Head of caudate nucleus (tissue), 42 donors: ENCODE measurements around the gene CEP44.
"Not testable (repeated sequence)": the region's sequence is repeated elsewhere in the genome, so short reads cannot be mapped to it uniquely, and the experiment has no call there.

Experiments
- DNase-seq, 42 donors: peaks; one replicate each; pipeline versions ENCODE4 v3.0.0 to v3.0.0-alpha.2; 2020 to 2021; ENCODE audit warnings: mixed read lengths in 7 of 42
- intact Hi-C: fragments of 100-400 bp; cut with DNase I; formaldehyde crosslinking; loops from one replicate; pipeline ENCODE4 v1.15.0; 2022

Gene CEP44

DNA sequence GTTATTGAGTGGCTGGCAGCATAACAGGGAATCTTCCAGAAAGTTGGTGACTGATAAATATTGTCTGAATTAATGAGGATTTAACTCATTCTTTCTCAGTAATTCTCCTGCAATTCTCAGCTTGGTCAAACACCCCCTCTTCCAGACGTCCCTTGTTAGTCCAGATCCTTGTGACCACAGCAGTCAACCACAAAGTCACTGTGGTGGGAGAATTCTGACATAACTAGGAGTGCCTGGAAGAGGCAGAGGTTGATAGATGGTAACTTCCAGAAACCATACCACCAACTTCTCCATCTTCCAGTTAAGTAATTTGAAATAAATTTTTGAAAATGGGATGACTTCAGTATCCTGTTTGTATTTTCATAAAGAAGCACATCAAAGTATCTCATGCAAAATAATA is 90.1 kb downstream of the CEP44 start:
- DNase-seq = no peak
- intact Hi-C loops = no loop called here

DNA sequence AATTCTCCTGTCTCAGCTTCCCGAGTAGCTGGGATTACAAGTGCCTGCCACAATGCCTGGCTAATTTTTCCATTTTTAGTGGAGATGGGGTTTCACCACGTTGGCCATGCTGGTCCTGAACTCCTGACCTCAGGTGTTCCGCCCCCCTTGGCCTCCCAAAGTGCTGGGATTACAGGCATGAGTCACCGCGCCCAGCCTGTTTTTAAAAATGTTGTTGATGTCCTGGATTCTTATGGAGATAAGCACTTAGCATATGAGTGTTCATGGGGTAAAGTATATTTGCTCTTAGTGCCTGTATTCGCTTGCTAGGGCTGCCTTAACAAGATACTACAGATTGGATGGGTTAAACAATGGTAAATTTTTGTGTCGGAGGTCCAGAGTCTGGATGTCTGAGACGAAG is 91.7 kb downstream of the CEP44 start:
- intact Hi-C loops = no loop called here
- DNase-seq = no peak

GRCh38 chr4:174377613-174378012 is 93.9 kb downstream of the CEP44 start:
- intact Hi-C loops = no loop called here

GRCh38 chr4:174378951-174379350 is 95.2 kb downstream of the CEP44 start:
- intact Hi-C loops = no loop called here
- no peak for DNase-seq

More at GRCh38 chr4:174377613-174378012, 93.9 kb downstream of the CEP44 start:
- DNase-seq = no peak

DNA sequence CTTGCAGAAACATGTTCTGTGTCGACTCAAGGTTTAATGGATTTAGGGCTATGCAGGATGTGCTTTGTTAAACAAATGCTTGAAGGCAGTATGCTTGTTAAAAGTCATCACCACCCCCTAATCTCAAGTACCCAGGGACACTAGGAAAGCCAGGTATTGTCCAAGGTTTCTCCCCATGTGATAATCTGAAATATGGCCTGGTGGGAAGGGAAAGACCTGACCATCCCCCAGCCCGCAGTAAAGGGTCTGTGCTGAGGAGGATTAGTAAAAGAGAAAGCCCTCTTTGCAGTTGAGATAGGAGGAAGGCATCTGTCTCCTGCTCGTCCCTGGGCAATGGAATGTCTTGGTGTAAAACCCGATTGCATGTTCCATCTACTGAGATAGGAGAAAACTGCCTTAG is 96.5 kb downstream of the CEP44 start:
- intact Hi-C loops, DNase-seq: not testable (repeated sequence)

DNA sequence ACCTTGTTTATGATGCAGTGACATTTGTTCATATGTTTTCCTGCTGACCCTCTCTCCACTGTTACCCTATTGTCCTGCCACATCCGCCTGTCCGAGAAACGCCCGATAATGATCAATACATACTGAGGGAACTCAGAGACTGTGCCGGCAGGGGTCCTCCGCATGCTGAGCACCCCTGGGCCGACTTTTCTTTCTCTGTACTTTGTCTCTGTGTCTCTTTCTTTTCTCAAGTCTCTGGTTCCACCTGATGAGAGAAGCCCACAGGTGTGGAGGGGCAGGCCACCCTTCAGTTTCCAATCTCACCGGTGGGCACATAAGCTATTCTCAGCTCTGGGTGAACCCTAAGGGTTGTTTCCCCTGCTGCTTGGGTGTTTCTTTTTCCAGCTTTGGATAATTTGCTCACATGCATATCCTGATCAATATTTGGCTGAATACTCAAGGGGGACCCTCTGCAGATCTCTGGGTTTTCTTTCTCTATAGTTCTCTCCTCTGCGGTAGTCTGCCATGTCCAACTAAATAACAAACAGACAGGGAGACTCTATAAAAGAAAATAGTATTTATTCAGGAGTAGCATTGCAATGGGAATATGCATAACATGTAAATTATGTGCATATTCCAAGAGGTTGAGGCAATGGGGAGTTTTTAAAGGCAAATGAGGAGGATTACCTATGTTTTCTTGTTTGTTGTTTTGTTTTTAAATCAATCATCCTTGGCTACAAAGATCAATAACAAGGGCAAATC is 97.2 kb downstream of the CEP44 start:
- DNase-seq = no peak
- intact Hi-C loops = no loop called here

GRCh38 chr4:174381440-174381800 is 97.7 kb downstream of the CEP44 start:
- no peak for DNase-seq
- intact Hi-C loops = no loop called here
